Activated T-helper 9 cell treated with anti-CD3 and anti-CD28 coated beads, Interleukin-2, amount 50 U/mL, for 16 hours (primary cell): ENCODE measurements around the gene SIRPB1.
"Not testable (repeated sequence)": the region's sequence is repeated elsewhere in the genome, so short reads cannot be mapped to it uniquely, and the experiment has no call there.

Source experiments
- DNase-seq: peaks from one replicate; pipeline ENCODE4 v3.0.0-alpha.2; 2020; ENCODE audit warnings: low read depth

SIRPB1 gene

DNA sequence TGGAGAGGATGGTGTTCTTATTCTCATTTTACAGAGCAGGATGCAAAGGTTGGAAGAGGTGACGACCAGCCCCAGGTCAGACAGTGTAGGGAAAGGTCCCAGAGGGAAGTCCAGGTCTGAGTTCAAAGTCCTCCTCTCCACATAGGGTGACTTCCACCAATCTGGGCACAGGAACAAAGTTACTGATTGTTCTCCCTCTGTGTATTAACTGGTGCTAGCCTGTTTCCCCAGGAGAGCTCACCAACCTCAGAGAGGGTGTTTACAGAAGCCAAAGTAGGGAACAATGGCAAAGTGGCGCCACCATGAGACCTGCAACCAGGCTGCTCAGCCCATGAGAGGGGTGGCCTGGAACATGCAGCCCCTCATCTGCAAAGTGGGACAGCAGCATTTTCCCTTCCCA lies 16.8 kb upstream of the SIRPB1 start:
- no peak for DNase-seq

DNA sequence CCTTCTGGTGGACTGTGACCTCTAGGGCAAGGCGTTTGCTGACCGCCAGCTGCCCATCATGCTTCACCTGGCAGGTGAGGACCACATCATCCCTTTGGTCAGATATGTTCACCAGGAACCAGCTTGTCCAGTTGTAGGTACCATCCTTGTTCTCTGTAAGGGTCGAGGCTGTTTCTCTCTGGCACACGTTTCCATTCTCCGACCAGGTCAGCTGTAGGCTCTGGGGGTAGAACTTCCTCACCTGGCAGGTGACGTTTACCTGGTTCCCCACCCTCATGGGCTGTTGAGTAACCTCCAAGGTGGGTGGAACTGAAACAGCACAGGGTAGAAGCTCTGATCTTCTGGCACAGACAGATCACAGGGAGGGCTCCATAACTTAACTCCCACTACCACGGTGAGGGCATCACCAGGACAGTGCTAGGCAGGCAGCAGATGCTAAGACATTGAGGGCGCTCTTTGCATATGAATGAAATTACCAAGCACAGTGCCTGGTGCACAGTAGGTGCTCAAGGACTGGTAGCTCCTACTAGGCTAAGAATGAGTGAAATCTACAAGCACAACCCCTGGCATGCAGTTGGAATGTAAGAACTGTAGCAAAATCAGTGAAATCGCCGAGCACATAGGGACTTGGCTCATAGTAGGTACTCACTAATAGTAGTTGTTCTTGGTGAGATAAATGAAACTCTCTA lies 15.6 kb upstream of the SIRPB1 start:
- DNase-seq = no peak

DNA sequence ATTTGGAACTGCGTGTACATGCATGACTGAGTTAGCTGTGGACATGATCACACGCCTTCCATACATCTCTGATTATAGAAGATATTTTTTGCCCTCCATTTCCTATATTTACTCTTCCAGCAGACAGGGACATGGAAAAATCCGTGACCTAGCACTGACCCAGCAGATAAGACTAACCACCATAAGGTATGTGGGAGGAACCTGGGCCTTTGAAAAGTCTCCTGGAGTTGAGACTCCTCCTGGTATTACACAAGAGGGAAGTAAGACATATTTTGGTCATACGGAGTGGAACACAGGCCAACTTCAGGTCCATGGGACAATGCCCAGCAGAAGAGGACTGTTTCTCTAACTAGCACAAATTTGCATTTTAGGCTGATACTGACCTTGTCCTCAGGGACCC lies 13.7 kb upstream of the SIRPB1 start:
- DNase-seq = no peak

DNA sequence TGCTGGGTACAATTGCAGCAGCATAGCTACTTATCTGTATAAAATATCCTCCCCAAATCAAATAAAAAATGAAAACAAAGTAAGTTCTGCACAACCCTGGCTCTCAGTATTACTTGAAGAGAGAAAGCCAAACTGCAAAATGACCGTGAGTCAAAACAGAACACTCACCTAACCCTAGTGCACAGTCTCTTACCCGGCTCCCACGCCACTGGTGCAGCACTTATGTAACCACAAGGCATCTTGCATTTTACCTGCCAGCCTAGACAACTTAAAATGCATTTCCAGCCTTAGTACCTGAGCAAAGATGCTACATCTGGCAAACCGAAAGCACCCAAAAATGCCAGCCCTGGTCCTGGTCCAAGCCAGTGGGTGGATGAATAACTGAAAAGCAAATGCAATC lies 12.4 kb upstream of the SIRPB1 start:
- peak; percentile 41 for DNase-seq

DNA sequence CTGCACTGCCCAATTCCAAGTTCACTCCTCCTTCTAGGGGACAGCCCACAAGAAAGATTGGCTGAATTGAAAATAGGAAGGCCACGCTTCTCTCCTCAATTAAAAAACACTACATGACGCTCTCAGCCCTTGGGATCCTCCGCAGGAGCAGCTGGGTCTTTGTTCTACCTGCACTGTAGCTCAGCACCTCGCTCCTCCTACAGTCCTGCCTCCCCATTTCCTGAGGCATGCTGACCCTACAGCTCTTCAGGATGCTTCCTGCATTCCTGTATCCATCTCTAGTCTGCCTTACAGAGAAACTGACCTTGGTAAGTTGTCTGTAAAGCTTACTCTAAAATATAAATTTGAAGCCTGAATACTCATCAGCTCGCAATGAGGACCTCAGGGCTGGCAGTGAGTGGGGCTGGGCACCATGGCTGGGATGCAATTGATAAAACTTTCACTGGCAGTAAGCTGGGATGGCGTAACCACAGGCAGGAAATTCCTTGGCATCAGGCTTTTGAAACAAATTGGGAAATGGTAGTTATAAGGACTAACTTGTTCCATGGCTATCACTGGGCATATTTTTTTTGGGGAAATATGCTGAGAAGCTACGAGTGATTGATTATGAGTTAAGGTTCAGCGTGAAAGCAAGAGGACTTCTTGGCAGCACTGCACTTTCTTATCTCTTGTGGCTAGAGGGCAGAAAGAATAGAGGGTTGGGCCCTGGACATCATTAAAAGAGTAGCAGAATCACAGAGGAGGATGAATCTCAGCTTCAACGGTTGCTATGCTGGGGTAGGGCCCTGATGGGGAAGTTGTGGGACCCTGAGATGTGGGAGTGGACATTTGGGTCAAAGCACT lies 11.7 kb upstream of the SIRPB1 start:
- no peak for DNase-seq

DNA sequence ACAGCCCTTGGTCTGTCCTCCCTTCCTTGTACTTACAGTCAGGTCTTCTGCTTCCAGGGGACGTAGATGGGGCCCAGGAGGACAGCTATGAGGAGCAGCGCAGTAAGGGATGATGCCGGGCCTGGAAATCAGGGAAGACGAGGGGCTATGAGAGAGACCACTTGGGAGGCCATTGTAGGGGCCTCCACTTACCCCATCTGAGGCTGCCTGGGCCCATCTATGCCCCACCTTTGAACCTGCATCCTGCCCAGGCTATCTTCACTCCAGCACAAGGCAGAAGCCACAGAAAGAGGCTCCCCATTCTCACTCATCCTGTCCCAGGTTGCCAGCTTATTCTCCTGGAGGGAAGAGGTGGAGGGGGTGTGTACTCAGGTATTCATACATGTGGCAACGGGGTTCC lies 10.4 kb upstream of the SIRPB1 start:
- no peak for DNase-seq

DNA sequence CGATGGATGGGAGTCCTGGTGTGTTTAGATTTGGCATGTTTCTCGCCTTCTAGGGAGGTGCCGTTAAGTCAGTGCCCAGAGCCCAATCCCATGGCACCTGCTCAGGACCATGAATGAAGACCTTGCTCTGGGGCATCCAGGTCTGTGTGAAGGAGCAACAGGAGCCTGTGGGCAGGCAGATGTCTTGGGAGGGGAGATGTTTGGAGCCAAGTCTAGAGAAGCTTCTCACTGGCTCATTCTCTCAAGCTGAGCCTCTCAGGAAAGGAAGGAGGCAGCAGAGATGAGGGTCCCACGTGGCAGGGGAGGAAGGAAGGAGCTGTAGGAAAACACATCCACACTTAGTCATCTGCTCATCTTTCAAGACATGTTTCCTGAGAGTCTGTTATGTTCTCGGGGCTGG lies 9.5 kb upstream of the SIRPB1 start:
- no peak for DNase-seq

DNA sequence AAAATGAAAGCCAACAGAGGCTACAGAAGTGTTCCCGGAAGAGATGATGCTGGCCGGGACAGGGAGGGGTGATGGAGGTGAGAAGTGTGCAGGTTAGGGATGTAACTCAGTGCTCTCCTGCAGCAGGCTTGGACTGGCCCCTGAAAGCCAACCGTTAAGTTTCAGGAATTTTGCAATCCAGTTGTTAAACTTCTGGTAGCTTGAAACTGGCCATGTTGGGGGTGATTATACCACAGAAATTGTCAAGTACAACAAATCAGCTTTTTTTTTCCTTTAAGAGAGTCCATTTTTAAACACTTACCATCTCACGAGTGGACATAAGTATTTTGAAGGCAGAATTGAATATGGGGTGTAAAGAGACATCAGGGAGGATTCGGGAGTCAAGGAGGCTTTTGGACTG lies 8.8 kb upstream of the SIRPB1 start:
- no peak for DNase-seq

DNA sequence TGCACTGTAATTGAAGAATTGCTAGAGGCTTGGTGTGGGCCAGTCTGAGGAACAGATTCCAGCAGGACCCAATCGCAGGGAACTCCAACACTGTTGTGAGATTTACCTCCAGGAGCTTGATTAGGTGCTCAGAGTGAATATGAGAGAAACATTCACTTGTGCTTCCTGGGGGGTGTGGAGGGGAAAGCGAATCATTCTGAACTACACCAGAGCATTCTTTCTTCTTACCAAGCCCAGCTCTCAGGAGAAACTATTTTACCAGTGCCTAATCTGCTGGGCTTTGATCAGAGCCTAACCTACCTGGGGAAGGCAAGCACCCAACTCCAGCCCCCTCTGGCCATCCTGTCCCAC lies 7.4 kb upstream of the SIRPB1 start:
- DNase-seq = no peak

DNA sequence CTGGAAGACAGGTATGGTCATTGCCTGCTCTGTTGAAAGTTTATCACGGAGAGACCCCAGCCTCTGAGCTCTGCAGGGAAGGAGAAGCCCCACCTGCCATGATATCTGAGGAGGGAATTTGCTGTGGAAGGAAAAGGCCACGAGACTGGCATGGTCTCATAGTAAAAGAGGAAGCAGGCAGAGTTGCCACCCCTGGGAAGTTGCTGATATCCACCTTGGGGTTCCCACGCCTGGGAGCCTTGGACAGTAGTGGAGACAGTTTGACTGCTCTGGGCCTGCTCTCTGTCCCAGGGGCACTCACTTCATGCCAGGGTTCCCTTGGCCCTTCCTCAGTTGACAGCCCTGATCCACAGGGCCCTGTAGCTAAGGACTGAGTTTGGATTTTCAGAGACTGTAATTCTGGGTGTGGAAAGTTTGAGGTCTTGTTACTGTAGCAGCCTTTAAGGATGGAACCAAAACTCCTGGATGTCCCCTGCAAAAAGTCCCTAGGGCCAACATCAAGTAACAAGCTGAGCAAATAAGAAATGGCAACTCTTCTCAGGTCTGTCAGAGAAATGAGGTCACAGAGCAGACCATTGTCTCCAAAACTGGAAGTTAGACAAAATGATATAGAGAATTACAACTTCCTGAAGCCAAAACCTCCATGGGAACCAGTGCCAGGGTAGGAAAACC lies 6.9 kb upstream of the SIRPB1 start:
- DNase-seq = no peak

DNA sequence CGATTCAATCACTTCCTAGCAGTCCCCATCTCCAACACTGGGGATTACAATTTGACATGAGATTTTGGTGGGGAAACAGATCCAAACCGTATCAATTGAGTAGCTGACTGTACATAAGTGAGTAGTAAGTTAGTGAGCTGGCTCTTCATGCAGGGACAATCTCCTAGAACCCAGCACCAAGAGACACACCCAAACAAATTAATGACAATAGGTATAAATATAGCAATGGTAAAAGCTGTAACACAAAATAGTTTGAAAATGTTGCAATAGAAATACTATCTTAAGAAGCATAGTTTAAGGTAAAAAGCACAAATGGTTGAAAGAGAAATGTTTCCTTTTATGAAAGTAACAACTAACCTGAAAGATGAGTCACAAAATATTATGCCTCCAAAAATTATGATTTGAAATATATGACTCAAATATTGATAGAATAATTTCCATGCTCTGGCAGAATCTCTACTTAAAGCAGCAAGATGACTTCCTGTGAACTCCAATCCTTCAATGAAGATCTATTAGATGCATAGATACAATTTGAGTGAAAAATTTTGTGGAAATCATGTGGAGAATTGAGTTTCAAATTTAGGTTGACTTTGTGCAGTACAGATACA lies 5.4 kb upstream of the SIRPB1 start:
- no peak for DNase-seq

DNA sequence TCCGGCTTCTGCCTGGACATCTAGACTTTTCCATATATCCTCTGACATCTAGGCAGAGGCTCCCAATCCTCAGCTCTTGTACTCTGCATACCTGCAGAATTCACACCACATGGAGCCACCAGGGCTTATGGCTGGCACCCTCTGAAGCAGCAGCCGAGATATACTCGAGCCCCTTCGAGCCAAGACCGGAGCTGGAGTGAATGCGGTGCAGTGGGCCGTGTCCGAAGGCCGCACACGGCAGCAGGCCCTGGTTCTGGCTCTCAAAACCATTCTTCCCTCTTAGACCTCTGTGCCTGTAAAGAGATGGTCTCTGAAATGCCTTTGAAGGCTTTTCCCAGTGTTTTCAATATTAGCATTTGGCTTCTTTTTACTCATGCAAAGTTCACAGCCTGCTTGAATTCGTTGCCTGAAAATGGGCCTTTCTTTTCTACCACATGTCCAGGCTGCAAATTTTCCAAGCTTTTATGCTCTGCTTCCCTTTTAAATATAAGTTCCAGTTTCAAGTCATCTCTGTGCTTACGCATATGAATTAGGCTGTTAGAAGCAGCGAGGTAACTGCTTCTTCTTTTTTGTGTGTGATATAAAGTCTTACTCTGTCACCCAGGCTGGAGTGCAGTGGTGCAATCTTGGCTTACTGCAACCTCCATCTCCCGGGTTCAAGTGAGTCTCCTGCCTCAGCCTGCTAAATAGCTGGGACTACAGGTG lies 3.8 kb upstream of the SIRPB1 start:
- DNase-seq = no peak

DNA sequence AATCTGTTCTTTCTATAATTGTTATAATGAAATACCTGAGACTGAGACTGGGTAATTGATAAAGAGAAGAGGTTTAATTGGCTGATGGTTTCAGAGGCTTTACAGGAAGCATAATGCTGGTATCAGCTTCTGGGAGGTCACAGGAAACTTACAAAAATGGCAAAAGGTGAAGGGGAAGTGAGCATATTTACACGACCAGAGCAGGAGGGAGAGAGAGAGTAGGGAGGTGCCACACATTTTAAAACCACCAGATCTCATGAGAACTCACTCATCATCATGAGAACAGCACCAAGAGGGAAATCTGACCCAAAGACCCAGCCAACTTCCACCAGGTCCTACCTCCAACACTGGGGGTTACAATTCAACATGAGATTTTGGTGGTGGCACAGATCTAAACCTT lies 2.6 kb upstream of the SIRPB1 start:
- DNase-seq = no peak

DNA sequence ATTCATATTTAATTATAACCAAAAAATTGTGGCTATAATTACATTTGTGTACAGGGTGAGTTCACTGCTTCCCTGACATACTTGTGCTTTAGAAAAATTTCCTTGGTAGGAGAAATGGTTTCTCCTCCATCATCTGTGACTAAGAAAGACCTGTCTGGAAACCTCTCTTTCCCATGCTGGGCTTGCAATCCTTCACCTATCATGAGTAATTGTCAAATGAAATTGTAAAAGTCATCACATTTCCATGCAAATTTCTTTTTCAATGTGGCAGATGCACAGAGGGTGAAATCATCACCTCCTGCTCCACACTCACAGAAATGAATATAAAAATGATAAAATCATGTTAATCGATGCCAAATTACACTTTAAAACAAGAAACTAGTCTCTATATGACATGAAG lies 1.5 kb upstream of the SIRPB1 start:
- DNase-seq = no peak

DNA sequence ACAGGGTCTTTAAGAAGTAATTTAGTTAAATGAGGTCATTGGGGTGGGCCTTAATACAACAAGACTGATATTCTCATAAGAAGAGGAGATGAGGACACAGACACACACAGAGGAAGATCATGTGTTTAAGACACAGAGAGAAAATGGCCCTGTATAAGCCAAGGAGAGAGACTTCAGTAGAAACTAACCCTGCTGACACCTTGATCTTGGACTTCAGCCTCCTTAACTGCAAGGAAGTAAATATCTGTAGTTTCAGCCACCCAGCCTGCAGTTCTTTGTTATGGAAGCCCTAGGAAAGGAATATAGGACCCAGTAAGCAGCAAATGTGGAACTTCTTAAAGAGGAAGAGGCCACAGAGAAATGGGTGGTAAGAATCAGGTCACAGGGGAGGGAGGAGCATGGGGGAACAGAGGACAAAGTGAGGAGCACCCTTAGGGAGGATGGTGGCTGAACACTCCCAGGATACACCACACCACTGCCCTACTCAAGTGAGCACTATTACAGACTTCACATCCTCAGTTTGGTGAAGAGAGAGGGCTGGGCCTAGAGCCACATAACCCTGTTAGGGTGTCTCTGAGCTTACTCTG lies 762 bp downstream of the SIRPB1 start:
- no peak for DNase-seq

DNA sequence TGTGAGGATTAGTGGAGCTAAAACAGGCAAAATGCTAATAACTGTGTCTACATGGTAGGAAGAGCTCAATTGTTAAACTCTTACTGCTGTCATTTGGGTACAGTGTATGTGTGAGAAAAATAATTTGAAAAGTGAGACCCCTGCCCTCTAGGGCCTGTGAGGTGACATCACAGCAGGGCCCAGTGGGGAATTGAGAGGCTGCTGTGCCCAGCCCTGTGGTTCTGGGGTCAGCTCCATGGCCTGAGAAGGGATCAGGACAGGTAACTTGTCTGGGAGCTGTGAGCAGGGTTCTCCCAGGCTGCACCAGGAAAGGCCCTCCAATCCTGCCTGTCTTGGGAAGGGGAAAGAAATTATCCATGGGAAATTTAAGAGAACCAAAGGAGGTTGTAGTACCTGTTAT lies 1.3 kb downstream of the SIRPB1 start:
- no peak for DNase-seq

DNA sequence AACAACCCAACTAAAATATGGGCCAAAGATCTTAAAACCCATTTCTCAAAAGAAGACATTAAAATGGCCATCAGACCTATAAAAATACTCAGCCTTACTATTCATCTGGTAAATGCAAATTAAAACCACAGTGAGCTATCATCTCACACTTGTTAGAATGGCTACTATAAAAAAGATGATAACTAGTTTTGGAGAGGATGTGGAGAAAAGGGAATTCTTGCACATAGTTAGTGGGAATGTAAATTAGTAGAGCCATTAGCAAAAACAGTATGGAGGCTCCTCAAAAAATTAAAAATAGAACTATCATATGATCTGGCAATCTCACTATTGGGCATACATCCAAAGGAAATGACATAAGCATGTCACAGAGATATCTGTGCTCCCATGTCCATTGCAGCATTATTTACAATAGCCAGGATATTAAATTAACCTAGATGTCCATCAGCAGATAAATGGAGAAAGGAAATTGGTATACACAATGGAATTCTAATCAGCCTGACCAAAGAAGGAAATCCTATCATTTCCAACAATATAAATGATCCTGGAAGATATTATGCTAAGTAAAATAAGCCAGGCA lies 2.9 kb downstream of the SIRPB1 start:
- DNase-seq = no peak

DNA sequence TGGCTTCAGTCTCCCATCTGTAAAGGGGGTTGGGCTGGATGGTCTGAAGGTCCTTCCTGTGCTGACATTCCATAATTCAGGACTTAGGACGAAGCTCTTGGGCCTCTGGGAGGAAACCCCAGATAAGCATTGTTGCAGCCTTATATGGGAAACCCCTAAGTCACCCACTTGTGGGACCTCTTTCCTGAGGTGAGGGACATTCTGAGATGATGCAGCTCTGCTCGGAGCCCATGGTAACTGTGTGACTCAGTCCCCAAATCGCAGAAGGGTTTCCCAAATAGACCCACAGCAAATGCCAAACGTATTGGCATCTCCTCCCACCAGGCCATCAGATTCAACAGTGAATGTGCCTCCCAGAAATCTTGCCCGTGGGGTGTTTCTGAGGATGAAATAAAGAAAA lies 9.4 kb downstream of the SIRPB1 start:
- DNase-seq = not testable (repeated sequence)

DNA sequence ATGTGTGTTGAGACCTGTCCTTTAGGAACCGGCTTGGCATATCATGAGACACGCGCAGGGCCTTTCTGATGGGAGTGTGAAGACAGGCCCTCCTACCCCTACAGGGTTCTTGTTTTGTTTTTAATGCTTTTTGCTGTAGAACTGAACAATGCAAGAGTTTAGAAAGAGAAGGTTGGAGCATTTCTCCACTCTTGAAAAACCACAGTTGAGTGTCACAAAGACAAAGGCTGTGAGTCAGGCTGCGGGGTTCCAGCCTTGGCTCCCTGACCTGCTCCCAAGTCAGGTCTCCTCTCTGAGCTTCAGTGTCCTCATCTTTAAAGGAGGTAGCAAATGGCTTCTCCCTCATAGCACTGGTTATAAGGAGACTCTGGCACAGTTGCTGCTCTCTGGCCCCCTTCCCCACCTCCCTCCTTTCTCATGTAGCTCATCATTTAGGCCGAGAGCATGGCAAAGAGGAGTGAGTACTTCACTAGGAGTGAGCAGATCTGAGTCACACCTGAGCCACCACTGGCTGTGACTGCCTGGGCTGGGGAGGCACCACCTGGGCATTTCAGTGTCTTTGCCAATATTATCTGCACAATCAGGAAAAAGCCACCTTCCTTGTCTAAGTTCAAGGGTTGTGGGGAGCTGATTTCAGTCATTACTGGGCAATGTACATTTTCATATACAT lies 11.0 kb downstream of the SIRPB1 start:
- not testable (repeated sequence) for DNase-seq

DNA sequence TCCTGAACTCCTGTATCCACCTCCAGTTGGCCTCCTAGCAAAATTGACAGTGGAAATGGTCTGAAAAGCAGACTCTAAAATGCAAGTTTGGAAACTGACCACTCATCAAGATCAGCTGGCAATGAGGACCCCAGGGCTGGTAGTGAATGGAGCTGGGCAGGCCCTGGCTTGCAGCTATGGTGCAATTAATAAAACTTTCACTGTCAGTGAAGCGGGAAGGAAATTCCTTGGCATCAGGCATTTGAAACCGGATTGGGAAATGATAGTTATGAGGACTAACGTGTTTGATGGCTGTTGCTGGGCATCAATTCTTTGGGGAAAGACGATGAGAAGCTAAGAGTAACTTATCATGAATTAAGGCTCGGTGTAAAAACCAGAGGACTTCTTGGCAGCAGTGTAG lies 19.1 kb downstream of the SIRPB1 start:
- no peak for DNase-seq

DNA sequence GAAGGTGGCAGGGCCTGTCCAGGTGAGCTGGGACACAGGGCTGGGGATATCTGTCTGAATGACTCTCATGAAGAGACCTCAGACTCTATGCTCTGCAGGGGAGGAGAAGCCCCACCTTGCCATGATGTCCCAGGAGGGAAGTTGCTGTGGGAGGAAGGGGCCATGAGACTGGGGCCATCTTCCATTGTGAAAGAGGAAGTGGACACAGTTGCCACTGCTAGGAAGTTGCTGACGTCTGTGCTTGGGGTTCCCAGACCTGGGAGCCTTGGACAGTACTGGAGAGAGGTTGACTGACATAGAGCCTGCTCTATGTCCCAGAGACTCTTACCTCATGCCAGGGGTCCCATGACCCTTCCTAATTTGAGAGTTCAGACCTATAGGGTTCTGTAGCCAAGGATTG lies 24.5 kb downstream of the SIRPB1 start:
- no peak for DNase-seq
